ENCODE data around the gene OR5C1.
"Not testable (repeated sequence)": the region's sequence is repeated elsewhere in the genome, so short reads cannot be mapped to it uniquely, and the experiment has no call there.

The OR5C1 gene

DNA sequence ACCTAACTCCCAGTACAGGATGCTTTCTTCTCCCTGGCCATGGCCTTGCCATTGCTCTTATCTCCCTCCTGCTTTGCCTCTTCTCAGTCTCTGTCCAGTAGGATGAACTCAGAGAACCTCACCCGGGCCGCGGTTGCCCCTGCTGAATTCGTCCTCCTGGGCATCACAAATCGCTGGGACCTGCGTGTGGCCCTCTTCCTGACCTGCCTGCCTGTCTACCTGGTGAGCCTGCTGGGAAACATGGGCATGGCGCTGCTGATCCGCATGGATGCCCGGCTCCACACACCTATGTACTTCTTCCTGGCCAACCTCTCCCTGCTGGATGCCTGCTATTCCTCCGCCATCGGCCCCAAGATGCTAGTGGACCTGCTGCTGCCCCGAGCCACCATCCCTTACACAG, at the start of gene OR5C1:
TSS of gene OR5C1 (plus strand) at position 103 of the 400 bp plus-strand sequence. CDS start at position 103, 0 bp downstream.
- no peak for DNase-seq

DNA sequence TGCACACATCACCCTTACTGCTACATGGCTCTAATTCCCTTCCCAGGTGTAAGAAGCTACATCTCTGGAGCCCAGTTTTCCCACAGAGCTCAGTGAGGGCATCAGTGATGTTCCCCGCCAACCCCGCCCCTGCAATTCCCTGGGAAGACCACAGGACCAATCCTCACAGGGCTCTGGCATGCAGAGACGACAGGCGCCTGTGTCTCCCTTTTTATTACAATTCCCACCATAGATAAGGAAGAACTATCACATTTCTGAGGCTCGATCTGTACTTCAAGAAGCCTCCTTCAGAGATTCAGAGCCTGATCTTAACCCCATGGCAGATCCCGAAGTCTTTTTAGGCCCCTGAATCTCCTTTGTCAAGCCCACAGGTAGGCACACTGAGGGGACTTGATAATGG, 46.7 kb upstream of the OR5C1 start, which contains the start of gene OR1L6:
TSS of gene OR1L6 (plus strand) at position 301 of the 400 bp plus-strand sequence. CDS start 7,545 bp downstream, outside the sequence.
- no peak for DNase-seq

DNA sequence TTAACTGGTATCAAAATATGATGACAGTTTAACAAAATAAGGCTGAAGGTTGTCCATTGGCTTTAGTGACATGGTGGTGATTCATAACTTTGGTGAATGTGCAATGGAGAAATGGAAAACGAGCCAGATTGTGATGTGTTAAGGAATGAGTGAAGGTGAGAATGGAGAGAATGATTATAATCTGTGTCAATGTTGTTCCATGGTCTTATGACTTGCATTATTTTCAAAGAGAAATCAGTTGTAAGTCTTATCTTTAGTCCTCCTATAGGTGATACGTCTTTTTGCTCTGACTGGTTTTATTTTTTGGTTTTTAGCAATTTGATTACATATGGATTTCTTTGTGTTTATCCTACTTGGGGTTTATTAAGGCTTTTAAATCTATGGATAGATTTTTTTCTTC, 33.9 kb upstream of the OR5C1 start:
- DNase-seq: no peak

DNA sequence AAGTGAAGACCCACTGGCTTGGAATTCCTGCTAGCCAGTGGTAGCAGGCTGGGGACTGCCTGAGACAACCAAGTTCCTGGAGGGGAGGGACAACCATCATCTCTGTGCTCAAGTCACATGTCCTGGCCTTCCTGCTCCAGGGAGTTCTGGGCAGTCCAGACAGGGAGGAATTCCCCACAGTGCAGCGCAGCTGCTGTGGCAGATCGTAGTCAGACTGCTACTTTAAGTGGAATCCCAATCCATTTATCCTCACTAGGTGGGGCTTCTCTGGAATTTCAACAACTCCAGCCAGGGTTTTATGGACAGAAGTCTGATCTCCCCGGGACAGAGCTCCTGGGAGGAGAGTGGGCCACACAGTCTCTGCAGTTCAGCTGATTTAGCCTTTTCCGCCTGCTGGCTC, 20.9 kb upstream of the OR5C1 start:
- no peak for DNase-seq

DNA sequence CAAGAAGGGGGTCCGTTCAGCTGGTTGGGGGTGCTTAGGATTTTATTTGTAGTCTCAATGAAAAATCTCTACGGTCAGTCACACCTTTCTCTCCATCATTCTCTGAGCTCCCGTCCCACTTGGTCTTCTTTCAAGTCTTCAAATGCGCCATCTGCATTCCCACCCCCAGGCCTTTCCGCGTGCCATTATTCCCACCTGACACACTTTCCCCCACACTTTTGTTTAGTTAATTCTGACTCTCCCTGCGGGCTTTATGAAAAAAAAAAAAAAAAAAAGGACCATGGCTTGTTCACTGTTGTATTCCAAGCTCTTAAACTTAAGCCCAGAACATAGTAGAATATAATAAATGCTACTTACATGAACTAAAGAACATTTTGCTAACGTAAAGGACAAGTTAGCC, 11.7 kb upstream of the OR5C1 start:
- DNase-seq: no peak

DNA sequence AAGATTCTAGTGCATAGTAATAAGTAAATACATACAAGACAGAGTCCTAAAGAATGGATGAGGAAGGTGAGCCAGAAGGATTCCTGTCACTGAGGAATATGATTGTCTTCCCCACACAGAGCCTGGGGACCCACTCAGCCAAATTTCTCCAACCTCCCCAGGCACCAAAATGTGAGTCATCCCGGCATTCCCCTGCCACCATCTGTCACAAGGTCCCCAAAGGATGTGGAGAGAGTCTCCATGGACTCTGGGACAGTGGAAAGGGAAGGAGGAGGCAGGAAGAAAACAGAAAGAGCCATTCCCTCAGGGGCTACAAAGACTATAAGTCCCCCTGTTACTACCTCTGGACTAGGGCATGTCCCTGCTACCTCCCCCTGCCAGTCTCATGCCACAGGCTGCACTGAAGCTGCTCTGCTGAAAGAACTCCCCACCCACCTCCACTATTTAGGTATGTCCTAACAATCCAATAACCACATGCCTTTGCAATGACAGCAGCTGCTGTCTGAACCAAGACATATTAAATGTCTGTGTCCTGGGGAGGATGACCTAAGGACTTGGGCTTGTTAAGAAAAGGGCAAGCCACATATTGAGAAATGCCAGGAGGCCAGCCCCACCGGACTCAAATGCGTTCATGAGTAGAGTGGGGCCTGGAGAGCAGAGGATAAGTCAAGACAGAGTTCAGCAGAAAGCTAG, 10.7 kb upstream of the OR5C1 start:
- no peak for DNase-seq

DNA sequence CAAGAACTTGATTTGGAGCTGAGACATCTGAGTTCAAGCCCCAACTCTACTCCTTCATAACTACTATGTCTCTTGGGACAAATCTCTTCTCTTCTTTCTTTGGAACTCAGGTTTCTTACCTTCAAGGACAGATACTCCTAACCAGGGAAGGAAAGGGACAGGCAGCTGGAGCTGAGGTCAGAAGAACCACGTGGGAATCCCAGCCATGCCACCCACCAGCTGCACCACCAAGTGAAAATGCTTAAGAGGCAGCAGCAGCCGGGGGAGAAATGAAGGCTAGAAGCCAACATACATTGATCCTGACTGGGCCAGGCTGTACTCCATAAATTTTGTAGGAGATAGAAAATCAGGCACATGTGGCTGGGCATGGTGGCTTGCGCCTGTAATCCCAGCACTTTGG, 9.6 kb upstream of the OR5C1 start:
- no peak for DNase-seq

DNA sequence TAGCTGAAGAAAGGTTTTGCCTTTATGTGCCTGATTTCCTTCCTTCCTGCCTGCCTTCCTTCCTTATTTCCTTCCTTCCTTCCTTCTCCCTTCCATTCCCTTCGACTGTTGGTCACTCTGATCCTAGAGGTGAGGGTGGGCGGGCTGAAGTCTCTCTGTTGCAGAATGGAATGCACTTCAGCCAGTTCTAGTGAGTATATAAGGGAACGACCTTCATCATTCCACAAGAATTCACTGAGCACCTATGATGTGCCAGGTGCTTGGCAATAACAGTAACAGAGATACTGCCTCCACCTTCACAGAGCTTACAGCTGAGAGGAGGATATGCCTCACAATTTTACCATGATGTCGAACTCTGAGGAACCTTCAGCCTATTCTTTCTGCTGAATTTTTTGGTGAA, 8.7 kb upstream of the OR5C1 start:
- DNase-seq: no peak

DNA sequence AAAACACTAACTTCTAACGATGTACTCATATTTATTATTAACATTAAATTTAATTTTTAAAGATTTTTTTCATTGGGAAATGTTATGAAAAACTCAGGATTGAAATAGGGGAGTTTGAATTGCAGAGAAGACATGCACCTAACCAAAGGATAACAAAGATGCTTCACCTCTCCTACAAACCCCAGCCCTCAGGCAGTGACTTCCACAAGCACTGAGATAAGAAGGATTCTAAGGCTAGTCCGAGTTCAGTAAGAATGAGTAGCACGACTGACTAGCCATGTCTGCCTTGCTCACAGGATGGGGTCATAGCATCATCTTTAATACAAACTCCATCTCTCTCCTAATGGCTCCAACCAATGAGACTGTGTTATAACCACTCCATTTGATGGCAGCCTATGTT, 7.1 kb upstream of the OR5C1 start:
- DNase-seq: no peak

DNA sequence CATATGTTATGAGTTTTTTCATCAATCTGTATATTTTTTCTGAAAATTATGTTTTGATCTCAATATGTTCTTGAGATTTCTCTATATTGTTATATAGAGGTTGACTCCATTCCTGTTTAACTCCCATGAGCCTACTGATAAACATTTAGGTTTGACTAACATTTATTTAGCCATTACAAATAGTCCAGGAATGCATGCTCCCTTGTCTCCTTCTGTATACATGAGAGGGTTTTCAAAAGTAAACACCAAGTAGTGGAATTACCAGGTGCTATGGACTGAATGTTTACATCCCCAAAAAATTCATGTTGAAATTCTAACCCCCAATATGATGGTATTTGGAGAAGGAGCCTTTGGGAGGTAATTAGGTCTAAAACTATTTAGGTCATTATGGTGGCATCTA, 3.5 kb upstream of the OR5C1 start:
- DNase-seq: no peak

DNA sequence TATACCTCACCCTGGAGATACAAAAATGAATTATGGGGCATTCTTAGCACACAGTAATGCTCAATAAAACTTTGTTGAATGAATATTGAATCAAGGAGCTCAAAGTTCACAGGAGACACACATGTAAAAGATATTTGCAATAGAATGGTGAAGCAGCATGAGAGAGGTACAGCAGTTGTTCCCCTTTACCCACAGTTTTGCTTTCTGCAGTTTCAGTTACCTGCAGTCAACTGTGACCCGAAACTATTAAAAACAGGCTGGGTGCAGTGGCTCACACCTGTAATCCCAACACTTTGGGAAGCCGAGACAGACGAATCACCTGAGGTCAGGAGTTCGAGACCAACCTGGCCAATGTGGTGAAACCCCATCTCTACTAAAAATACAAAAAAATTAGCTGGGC, 2.4 kb upstream of the OR5C1 start:
- no peak for DNase-seq

DNA sequence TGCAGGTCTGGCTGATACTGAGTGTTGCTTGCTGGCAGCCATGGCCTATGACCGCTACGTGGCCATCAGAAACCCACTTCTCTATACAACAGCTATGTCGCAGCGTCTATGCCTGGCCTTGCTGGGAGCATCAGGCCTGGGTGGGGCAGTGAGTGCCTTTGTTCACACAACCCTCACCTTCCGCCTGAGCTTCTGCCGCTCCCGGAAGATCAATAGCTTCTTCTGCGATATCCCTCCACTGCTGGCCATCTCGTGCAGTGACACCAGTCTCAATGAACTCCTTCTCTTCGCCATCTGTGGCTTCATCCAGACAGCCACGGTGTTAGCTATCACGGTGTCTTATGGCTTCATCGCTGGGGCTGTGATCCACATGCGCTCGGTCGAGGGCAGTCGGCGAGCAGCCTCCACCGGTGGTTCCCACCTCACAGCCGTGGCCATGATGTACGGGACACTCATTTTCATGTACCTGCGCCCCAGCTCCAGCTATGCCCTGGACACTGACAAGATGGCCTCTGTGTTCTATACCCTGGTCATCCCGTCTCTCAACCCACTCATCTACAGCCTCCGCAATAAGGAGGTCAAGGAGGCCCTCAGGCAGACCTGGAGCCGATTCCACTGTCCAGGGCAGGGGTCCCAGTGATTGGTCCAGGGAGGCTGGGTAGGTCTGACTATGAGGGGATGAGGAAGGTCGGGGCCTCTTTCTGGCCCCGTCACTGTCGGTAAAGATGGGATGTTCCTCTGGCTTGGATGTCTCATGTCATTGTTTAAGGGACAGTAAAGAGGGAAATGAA, 718 bp downstream of the OR5C1 start:
- no peak for DNase-seq

DNA sequence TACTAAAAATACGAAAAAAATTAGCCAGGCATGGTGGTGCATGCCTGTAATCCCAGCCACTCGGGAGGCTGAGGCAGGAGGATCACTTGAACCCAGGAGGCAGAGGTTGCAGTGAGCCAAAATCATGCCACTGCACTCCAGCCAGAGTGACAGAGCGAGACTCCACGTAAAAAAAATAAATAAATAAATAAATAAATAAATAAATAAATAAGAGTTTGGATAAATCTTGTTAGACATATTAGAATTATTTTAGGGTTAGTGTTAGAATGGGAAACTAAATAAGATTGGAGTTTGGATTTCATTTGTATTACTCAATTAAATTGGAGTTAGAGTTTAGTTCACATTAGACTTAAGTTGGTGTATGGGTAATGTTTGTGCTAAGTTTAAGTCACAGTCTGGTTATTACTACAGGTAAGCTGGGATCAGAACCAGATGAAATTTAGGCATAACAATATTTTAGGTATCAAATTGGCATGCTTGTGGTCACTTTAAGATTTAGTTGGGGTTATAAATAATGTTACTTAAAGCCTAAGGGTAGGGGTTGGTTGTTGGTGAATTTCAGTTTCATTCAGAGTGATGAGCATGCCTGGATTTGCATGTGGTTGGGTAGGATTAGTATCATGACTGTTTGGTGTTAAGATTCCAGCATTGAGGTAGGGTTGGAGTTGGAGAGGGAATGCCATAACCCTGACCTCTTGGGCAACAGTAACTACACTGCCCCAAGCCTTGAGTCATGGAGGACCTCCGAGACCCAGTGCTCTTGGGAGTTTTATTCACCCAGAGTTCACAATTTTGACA, 3.3 kb downstream of the OR5C1 start:
- no peak for DNase-seq

DNA sequence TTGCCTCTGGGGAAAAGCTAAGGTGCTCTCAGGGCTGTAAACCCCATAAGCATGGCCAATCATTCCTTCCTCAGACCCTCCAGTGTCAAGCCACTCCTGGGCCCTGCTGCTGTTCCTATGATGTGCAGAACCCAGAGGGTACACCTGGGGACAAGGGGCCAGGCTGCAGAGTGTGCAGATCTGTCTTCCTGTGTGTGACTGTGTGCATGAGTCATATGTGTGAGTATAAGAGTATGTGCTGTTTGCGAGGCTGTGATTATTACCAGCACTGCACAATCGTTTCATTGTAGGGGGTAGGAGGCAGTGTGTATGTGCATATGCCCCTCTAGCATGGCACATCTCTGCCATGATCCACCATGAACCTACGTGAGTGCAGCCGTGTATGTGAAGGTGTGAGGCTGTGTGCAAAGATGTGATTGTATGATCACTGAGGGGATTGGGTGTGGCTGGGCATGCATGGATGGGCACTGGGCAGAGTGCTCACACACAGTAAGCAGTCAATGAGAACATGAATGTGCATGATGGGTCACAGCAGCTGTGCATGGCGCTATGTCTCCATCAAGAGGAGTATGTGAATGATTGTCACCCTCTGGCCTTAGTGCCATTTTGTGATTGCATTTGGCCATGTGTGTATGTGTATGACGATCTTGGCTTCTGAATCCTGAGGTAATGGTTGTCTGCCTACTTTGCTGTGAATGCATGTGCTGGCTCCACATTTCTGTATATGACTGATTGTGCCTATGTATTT, 8.8 kb downstream of the OR5C1 start:
- DNase-seq: no peak

DNA sequence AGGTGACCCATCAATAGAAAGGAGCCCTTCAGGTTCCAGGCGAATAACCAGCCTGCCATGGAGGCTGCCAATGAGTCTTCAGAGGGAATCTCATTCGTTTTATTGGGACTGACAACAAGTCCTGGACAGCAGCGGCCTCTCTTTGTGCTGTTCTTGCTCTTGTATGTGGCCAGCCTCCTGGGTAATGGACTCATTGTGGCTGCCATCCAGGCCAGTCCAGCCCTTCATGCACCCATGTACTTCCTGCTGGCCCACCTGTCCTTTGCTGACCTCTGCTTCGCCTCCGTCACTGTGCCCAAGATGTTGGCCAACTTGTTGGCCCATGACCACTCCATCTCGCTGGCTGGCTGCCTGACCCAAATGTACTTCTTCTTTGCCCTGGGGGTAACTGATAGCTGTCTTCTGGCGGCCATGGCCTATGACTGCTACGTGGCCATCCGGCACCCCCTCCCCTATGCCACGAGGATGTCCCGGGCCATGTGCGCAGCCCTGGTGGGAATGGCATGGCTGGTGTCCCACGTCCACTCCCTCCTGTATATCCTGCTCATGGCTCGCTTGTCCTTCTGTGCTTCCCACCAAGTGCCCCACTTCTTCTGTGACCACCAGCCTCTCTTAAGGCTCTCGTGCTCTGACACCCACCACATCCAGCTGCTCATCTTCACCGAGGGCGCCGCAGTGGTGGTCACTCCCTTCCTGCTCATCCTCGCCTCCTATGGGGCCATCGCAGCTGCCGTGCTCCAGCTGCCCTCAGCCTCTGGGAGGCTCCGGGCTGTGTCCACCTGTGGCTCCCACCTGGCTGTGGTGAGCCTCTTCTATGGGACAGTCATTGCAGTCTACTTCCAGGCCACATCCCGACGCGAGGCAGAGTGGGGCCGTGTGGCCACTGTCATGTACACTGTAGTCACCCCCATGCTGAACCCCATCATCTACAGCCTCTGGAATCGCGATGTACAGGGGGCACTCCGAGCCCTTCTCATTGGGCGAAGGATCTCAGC, 11.6 kb downstream of the OR5C1 start, which contains the start of gene OR1K1:
TSS of gene OR1K1 (plus strand) at position 58 of the 995 bp plus-strand sequence. CDS start at position 58, 0 bp downstream.
- no peak for DNase-seq

DNA sequence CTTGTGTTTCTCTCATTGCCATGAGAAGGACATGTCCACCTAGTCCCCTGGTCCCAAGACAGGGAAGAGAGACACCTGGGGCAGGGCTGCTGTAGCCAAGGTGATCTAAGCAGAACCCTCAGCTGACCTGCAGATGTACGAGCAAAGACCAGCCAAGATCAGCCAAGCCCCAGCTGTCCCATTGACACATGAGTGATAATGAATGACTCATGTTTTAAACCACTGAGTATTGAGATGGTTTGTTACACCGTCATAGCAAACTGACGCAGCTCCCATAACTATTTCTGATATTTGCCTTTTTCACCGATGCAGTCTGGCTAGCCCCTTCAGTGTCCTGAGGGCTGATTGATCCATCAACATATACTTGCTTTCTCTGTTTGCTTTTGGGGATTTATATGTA, 17.9 kb downstream of the OR5C1 start:
- DNase-seq: no peak

DNA sequence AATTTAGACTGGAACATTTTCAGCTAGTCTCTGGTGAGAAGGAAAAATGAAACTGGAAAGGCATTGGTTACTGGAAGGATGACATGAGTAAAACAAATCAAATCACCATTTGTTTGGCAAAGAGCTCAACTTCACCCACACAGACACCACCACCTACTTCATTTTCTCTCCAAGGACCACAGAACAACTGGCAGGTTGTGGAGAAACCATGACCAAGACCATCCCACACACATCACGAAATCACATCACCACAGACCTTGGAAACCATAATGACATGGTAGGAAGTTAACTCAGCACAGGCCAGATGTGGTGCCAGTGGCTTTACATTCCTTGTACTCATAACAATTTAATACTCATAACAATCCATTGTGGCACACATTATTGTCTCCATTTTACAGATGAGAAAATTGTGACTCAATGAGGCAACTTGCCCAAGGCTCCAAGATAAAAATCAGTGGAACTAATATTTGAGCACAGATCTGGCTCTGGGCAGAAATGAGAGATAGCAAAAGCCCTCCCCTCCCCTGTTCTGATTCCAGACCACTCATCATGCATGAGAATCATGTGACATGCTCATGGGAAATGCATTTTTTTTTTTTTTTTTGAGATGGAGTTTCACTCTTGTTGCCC, 18.7 kb downstream of the OR5C1 start:
- no peak for DNase-seq

DNA sequence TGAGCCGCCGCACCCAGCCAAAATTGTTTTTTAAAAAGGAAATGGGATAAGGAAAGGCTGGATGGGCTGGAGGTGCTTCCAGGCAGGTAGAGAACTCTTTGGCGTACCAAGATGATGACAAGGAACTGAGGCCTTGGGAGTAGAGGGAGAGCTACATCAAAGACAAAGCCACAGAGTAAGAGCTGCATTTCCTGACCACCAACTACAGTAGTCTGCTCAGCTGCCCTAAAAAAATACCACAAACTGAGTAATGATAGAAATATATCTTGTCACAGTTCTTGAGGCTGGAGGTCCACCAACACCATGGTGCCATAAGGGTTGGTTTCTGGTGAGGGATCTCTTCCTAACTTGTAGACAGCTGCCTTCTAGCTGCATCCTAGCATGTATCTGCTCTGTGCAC, 19.4 kb downstream of the OR5C1 start:
- no peak for DNase-seq

DNA sequence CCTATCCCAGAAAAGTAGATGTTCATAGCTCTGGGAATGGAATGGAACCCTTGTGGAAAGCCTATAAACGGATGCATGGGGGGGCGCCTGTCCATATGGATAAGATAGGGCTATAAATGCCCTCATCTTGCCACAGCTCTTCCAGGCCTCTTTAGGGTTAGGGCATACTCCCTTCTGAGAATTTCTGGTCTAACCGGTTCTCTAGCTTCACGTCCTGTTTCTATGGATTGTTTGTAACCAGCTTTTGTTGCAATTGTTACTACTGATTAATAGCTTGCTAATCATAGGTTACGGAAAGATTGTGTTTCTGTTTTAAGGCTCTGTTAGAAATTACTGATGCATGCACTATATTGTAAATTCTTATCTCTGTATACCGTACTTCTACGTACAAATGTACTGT, 20.5 kb downstream of the OR5C1 start:
- not testable (repeated sequence) for DNase-seq

DNA sequence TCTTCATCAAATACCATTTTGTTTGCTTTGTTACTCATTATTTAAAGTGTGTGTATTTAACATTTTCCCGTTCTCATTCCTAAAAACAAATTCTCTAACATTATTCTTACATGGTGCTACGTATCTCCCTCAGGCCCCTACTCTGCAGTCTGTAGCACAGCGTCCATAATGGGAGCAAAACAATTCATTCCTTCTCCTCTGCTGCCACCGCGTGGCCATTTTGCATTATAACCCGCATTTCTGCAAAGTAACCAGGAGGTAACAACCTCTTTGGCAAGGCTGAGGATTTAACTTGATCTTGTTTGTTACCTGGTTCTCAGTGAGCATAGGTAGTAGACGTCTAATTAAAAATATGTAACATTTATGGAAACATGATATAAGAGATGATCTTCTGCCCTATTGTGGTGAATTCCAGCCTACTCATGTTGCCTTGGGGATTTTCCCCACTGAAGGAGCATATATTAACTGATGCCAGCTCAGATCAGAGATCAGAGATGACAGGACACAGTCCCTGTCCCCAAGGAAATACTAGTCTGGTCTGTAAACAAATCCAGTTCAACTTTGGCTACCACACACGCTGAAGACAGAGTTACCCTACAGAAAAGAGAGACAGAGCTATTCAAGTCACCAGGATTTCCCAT, 21.7 kb downstream of the OR5C1 start:
- peak; percentile 73 to 81 for DNase-seq
